ENCODE results near the gene KRTAP2-4. TPM values are rescaled to one million over a fixed set of nuclear protein-coding genes. Genes with fewer than 3 reads are reported as not detected.

KRTAP2-4 gene
- total RNA-seq, 1 experiment from 2014 or later, result not detected

DNA sequence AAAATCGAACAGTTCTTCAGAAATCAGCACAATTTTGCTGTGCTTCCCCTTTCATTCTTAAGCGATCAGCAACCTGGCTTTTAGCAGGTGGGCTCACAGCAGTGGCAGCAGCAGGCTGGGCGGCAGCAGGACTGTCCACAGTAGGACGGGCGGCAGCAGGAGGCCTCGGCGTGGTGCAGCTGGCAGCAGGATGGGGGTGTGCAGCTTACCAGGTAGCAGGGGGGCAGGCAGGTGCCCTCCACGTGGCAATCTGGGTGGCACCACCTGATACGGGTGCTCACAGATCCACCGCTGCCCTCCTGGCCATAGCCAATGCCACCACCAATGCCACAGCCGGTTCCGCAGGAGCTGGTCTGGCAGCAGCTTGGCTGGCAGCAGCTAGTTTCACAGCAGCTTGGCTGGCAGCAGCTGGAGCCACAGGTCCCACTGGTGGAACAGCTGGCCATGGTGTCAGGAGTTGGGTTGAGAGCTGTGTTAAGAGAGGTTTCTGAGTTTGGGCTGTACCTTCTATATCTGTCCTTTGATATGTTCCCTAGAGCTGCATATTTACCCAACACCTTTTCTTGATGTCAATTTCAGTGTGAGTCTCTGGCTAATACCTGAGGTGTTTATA is 35.9 kb downstream of the KRTAP2-4 start, which contains the start of gene KRTAP1-4:
Gene KRTAP1-4 (minus strand): TSS at position 563 of the 613 bp plus-strand sequence. CDS start 117 bp downstream, at position 446.
- Histone ChIP-seq H3K36me3 (ENCODE audit: insufficient read depth, low read length, poor library complexity, severe bottlenecking) (no peaks in the 10 kb centered on the region), H3K9me3 (ENCODE audit: low read depth, low read length, poor library complexity, severe bottlenecking) (no peaks in the 10 kb centered on the region), H3K27ac (ENCODE audit: low read depth, low read length, poor library complexity, severe bottlenecking) (no peak within 1 kb of the TSS), H3K4me1 (ENCODE audit: insufficient read depth, low read length, poor library complexity, severe bottlenecking) (no peaks in the 10 kb centered on the region), H3K4me3 (ENCODE audit: low read depth, low read length, poor library complexity, severe bottlenecking) (no peak within 1 kb of the TSS), H3K27me3 (replicated peaks; ENCODE audit: insufficient read depth, low read depth, low read length, poor library complexity) (no peaks in the 10 kb centered on the region)
- ChIA-PET CTCF (no interaction called here), POLR2A (ENCODE audit: low non-redundant PET) (no interaction called here)
- TF ChIP-seq, protein P1, sequence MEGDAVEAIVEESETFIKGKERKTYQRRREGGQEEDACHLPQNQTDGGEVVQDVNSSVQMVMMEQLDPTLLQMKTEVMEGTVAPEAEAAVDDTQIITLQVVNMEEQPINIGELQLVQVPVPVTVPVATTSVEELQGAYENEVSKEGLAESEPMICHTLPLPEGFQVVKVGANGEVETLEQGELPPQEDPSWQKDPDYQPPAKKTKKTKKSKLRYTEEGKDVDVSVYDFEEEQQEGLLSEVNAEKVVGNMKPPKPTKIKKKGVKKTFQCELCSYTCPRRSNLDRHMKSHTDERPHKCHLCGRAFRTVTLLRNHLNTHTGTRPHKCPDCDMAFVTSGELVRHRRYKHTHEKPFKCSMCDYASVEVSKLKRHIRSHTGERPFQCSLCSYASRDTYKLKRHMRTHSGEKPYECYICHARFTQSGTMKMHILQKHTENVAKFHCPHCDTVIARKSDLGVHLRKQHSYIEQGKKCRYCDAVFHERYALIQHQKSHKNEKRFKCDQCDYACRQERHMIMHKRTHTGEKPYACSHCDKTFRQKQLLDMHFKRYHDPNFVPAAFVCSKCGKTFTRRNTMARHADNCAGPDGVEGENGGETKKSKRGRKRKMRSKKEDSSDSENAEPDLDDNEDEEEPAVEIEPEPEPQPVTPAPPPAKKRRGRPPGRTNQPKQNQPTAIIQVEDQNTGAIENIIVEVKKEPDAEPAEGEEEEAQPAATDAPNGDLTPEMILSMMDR (conservative IDR thresholded peaks at IDR 0.05; ENCODE audit: low read depth, low read length), result no peak
- TF ChIP-seq EZH2 (IDR thresholded peaks at IDR 0.05; ENCODE audit: borderline replicate concordance, low read depth, low read length, poor library complexity, severe bottlenecking), result no peak
- no TSS peak for BruUV-seq (replicated peaks)
- DNase-seq (ENCODE audit: low spot score), result no peak
- intact Hi-C loops (cut with micrococcal nuclease; ENCODE audit: unreplicated experiment), result no loop called here

DNA sequence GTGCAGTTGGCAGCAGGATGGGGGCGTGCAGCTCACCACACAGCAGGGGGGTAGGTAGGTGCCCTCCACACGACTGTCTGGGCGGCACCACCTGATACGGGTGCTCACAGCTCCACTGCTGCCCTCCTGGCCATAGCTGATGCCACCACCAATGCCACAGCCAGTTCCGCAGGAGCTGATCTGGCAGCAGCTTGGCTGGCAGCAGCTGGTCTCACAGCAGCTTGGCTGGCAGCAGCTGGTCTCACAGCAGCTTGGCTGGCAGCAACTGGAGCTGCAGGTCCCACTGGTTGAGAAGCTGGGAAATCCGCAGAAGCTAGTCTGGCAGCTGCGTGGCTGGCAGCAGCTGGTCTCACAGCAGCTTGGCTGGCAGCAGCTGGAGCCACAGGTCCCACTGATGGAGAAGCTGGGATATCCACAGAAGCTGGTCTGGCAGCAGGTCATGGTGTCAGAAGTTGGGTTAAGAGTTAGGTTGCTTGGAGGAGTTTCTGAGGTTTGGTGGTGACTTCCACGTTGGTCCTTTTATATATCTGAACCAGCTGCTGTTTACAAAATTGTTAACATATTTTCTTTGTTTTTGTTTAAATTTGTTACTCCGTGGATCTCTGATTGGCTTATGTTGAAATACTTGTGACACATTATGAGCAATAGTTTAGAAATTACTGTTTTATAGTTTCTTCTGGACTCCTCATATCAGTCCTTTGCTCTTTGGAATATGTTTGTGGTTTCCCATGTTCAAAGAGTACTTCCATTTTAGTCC is 38.8 kb downstream of the KRTAP2-4 start, which contains the start of gene KRTAP1-5:
Gene KRTAP1-5 (minus strand): TSS at position 494 of the 757 bp plus-strand sequence. CDS start 53 bp downstream, at position 441.
- DNase-seq (ENCODE audit: low spot score), result no peak
- Histone ChIP-seq H3K27me3 (replicated peaks; ENCODE audit: insufficient read depth, low read depth, low read length, poor library complexity) (no peaks in the 10 kb centered on the region), H3K4me1 (ENCODE audit: insufficient read depth, low read length, poor library complexity, severe bottlenecking) (no peaks in the 10 kb centered on the region), H3K9me3 (ENCODE audit: low read depth, low read length, poor library complexity, severe bottlenecking) (no peaks in the 10 kb centered on the region), H3K36me3 (ENCODE audit: insufficient read depth, low read length, poor library complexity, severe bottlenecking) (no peaks in the 10 kb centered on the region), H3K27ac (ENCODE audit: low read depth, low read length, poor library complexity, severe bottlenecking) (no peak within 1 kb of the TSS), H3K4me3 (ENCODE audit: low read depth, low read length, poor library complexity, severe bottlenecking) (no peak within 1 kb of the TSS)
- ChIA-PET CTCF (no interaction called here), POLR2A (ENCODE audit: low non-redundant PET) (no interaction called here)
- intact Hi-C loops (cut with micrococcal nuclease; ENCODE audit: unreplicated experiment), result no loop called here
- no peak for TF ChIP-seq EZH2 (IDR thresholded peaks at IDR 0.05; ENCODE audit: borderline replicate concordance, low read depth, low read length, poor library complexity, severe bottlenecking)
- TF ChIP-seq, protein P1 (conservative IDR thresholded peaks at IDR 0.05; ENCODE audit: low read depth, low read length), result no peak
- BruUV-seq (replicated peaks), result no TSS peak

DNA sequence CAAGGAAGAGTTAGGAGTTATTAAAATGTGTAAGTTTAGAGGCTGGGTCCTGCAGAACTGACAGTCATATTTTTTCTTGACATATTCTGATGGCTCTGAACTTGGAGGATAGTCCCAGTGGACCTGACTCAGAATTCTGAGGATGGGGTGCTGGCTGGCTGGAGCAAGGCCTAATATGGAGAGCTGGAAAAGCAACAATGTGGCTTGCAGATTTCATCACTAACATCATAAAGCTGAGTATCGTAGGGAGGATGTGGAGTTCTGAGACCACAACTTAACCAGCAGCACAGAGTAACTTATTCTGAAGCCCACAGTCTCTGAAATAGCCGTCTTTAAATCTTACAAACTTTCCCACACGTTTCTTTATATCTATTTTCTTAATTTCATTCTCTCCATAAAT is 41.0 kb downstream of the KRTAP2-4 start:
- no peak for DNase-seq (ENCODE audit: low spot score)
- no peak for TF ChIP-seq EZH2 (IDR thresholded peaks at IDR 0.05; ENCODE audit: borderline replicate concordance, low read depth, low read length, poor library complexity, severe bottlenecking)
- TF ChIP-seq, protein P1 (conservative IDR thresholded peaks at IDR 0.05; ENCODE audit: low read depth, low read length), result no peak
- no peaks in the 10 kb centered on the region for H3K4me1 ChIP-seq (ENCODE audit: insufficient read depth, low read length, poor library complexity, severe bottlenecking)
- CTCF ChIA-PET, result no interaction called here
- intact Hi-C loops (cut with micrococcal nuclease; ENCODE audit: unreplicated experiment), result no loop called here
- no TSS peak for BruUV-seq (replicated peaks)
- H3K36me3 ChIP-seq (ENCODE audit: insufficient read depth, low read length, poor library complexity, severe bottlenecking), result no peaks in the 10 kb centered on the region
- no peaks in the 10 kb centered on the region for H3K27me3 ChIP-seq (replicated peaks; ENCODE audit: insufficient read depth, low read depth, low read length, poor library complexity)
- POLR2A ChIA-PET (ENCODE audit: low non-redundant PET), result no interaction called here
- no peaks in the 10 kb centered on the region for H3K9me3 ChIP-seq (ENCODE audit: low read depth, low read length, poor library complexity, severe bottlenecking)
- H3K27ac ChIP-seq (ENCODE audit: low read depth, low read length, poor library complexity, severe bottlenecking), result no peak overlapping the region
- no peak overlapping the region for H3K4me3 ChIP-seq (ENCODE audit: low read depth, low read length, poor library complexity, severe bottlenecking)
